ENCODE results near the gene CYGB. TPM values are rescaled to one million over a fixed set of nuclear protein-coding genes. Genes with fewer than 3 reads are reported as not detected.

Gene CYGB
- total and polyA plus RNA-seq, 10 of the 15 experiments (the other 5 are each of a cell fraction or from before 2014, with no cell fraction given): 0.34 TPM; not detected in 9

DNA sequence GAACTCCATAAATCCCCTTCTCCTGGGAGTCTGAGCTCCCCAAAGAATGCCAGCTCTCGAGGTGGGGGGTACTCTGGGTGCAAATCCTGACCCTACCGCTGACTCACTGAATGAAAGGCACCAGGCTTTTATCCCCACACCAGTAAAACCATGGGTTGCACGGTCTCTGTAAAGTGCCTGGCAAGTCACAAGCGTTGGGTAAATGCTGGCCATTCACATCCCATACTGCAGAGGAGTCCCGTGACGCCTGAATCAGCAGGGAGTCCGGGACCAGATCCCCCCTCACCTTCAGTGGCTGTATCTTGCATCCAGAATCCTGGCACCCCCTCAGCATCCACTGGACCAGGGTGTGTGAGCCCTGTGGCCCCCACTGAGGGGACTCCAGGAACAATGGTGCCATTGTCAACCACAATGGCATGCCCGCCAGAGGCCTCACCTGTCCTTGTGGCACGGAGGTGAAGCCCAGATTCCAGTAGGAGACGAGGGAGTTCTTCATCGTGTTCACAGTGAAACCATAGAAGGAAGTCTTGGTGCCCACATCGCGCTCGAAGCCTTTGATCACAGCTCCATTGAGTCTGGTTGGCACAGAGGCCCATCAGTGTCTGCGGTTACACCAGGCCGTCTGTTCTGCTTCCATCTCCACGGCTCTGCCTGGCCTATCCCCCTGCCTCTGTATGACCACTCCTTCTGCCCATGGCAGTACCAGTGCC is 34.8 kb upstream of the CYGB start:
- Histone ChIP-seq H3K4me1 (ENCODE audit: control insufficient read depth, insufficient read depth, low read length) (no peaks in the 10 kb centered on the region), H2AFZ (ENCODE audit: control insufficient read depth, low read depth, low read length) (no peak overlapping the region), H4K20me1 (ENCODE audit: control insufficient read depth, insufficient read depth) (no peaks in the 10 kb centered on the region), H3K27me3 (replicated peaks in 1 of 2; ENCODE audit: control insufficient read depth in 2 of 2, insufficient read depth in 2 of 2, low read length in 1 of 2) (no peaks in the 10 kb centered on the region), H3K9me3 (replicated peaks; ENCODE audit: control insufficient read depth, insufficient read depth, low read length) (no peaks in the 10 kb centered on the region), H3K27ac (ENCODE audit: control insufficient read depth, insufficient read depth) (no peak overlapping the region), H3K4me3 (no peak overlapping the region), H3K36me3 (ENCODE audit: control insufficient read depth in 2 of 2, insufficient read depth in 2 of 2, low read length in 1 of 2) (no peaks in the 10 kb centered on the region; a peak in 1 of 4 replicates), H3K79me2 (ENCODE audit: control insufficient read depth, insufficient read depth, low read length) (no peaks in the 10 kb centered on the region), H3K9ac (ENCODE audit: control insufficient read depth, insufficient read depth, low read length) (no peak overlapping the region), H3K4me2 (ENCODE audit: control insufficient read depth, insufficient read depth) (no peak overlapping the region)
- WGBS (ENCODE audit: insufficient coverage, insufficient replicate concordance, low lambda C conversion rate, missing lambda C conversion rate): 40% methylated on average over 17 of the region's 17 CpGs
- no peak for DNase-seq (ENCODE audit: low read depth, low spot score)
- no TSS peak for BruUV-seq (replicated peaks)
- SMC1A ChIA-PET (ENCODE audit: uncharacterized antibody, unreplicated experiment): no interaction called here
- intact Hi-C loops (cut with micrococcal nuclease; ENCODE audit: unreplicated experiment): no loop called here
- in situ Hi-C loops (cut with MboI): no loop called here
- CTCF ChIA-PET: interaction anchor here (1.0 to 1.3 kb wide), 2 partner anchors 12 to 14 kb away, joined by 3 to 5 read pairs; no protein-coding TSS in a partner anchor
- POLR2A ChIA-PET: no interaction called here
- RAD21 ChIA-PET (ENCODE audit: unreplicated experiment): interaction anchor here (0.6 kb wide), 1 partner anchor 477 kb away, joined by 3 read pairs; no protein-coding TSS in a partner anchor
- no peak for FAIRE-seq
- ATAC-seq: no peak
- TF ChIP-seq FOXM1 (IDR thresholded peaks at IDR 0.05; ENCODE audit: low read depth, low read length) (no peak), TCF3 (IDR thresholded peaks at IDR 0.05; ENCODE audit: borderline replicate concordance, insufficient read depth, low read depth, low read length) (no peak), SMAD5 (IDR thresholded peaks at IDR 0.05; ENCODE audit: low read depth) (no peak), CTCF (IDR thresholded peaks at IDR 0.05 in 2 of 3, conservative IDR thresholded peaks at IDR 0.05 in 1 of 3; ENCODE audit: control insufficient read depth in 2 of 3, extremely low read depth in 1 of 3, insufficient read depth in 1 of 3, low read depth in 3 of 3, low read length in 3 of 3) (no peak), RELA (IDR thresholded peaks at IDR 0.05; ENCODE audit: borderline replicate concordance, partially characterized antibody) (no peak), POU2F2 (IDR thresholded peaks at IDR 0.05; ENCODE audit: borderline replicate concordance, low read depth, low read length) (no peak), DPF2 (IDR thresholded peaks at IDR 0.05) (no peak), BCL11A (IDR thresholded peaks at IDR 0.05; ENCODE audit: low read depth, low read length) (no peak), CUX1 (IDR thresholded peaks at IDR 0.05; ENCODE audit: insufficient replicate concordance, low read depth, low read length) (no peak), SMC3 (IDR thresholded peaks at IDR 0.05; ENCODE audit: borderline replicate concordance, low read length) (no peak)
- TF ChIP-seq, protein P1, sequence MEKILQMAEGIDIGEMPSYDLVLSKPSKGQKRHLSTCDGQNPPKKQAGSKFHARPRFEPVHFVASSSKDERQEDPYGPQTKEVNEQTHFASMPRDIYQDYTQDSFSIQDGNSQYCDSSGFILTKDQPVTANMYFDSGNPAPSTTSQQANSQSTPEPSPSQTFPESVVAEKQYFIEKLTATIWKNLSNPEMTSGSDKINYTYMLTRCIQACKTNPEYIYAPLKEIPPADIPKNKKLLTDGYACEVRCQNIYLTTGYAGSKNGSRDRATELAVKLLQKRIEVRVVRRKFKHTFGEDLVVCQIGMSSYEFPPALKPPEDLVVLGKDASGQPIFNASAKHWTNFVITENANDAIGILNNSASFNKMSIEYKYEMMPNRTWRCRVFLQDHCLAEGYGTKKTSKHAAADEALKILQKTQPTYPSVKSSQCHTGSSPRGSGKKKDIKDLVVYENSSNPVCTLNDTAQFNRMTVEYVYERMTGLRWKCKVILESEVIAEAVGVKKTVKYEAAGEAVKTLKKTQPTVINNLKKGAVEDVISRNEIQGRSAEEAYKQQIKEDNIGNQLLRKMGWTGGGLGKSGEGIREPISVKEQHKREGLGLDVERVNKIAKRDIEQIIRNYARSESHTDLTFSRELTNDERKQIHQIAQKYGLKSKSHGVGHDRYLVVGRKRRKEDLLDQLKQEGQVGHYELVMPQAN (conservative IDR thresholded peaks at IDR 0.05): no peak
- TF ChIP-seq, protein P2, sequence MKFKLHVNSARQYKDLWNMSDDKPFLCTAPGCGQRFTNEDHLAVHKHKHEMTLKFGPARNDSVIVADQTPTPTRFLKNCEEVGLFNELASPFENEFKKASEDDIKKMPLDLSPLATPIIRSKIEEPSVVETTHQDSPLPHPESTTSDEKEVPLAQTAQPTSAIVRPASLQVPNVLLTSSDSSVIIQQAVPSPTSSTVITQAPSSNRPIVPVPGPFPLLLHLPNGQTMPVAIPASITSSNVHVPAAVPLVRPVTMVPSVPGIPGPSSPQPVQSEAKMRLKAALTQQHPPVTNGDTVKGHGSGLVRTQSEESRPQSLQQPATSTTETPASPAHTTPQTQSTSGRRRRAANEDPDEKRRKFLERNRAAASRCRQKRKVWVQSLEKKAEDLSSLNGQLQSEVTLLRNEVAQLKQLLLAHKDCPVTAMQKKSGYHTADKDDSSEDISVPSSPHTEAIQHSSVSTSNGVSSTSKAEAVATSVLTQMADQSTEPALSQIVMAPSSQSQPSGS (IDR thresholded peaks at IDR 0.05; ENCODE audit: low read length): no peak
